ENCODE measurements around the gene TENT5C. TPM values are rescaled to one million over a fixed set of nuclear protein-coding genes. Genes with fewer than 3 reads are reported as not detected.

The TENT5C gene
- total and polyA plus RNA-seq, 2 of the 8 experiments (the other 6 are each of a cell fraction or from before 2014, with no cell fraction given) = 0.38 to 0.99 TPM

DNA sequence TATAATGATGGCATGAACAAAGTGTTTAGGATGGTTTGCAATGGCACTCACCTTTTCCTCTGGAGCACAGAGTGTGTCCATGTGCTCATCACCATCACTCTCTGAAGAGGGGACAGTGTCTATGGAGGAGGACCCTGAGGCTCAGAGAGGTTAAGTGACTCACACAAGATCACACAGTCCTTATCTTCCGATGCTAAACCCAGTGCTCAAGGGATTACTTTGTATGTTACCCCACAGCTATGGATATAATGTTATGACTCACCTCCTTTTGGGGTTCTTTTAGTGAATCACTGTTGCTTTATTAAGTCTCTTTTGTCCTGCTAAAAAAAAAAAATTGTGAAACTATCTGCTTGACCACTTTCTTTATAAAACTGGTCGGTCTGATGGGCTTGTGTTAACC is 67.6 kb downstream of the TENT5C start:
- Histone ChIP-seq H4K8ac (ENCODE audit: extremely low read depth, insufficient read depth, low read length) (no peak overlapping the region), H3K27ac (ENCODE audit: low read depth, low read length) (no peak overlapping the region), H3K79me2 (ENCODE audit: control insufficient read depth in 1 of 2, insufficient read depth in 2 of 2, low read length in 2 of 2) (no peaks in the 10 kb centered on the region), H3K4me1 (replicated peaks in 1 of 4; ENCODE audit: control insufficient read depth in 3 of 4, insufficient read depth in 4 of 4, low read length in 3 of 4) (peaks cover 0 to 2% (median 0%) of the 10 kb centered on the region in 4 experiments; a peak in 3 of 7 replicates), H3K56ac (replicated peaks; ENCODE audit: insufficient read length, low read depth, low read length) (no peak overlapping the region), H3K14ac (ENCODE audit: insufficient read length) (no peak overlapping the region), H3K23ac (ENCODE audit: insufficient read length) (no peak overlapping the region), H3K9ac (replicated peaks in 1 of 4; ENCODE audit: extremely low read depth in 1 of 4, low read depth in 3 of 4, low read length in 3 of 4) (no peak overlapping the region), H2AK5ac (ENCODE audit: low read depth, low read length) (no peak overlapping the region), H4K5ac (ENCODE audit: insufficient read length, low read depth, low read length) (no peak overlapping the region), H3K4ac (replicated peaks; ENCODE audit: insufficient read length, low read depth, low read length) (no peak overlapping the region), H2BK5ac (ENCODE audit: low read depth, low read length) (no peak overlapping the region), H2BK120ac (replicated peaks; ENCODE audit: low read depth, low read length) (no peak overlapping the region), H3K4me3 (ENCODE audit: extremely low read depth in 1 of 4, insufficient read depth in 2 of 4, low read depth in 3 of 4, low read length in 4 of 4) (no peak overlapping the region), H3K23me2 (ENCODE audit: low read depth, low read length) (no peaks in the 10 kb centered on the region), H3K9me3 (ENCODE audit: insufficient read depth in 2 of 2, low read depth in 1 of 2, low read length in 1 of 2) (no peaks in the 10 kb centered on the region), H3K27me3 (replicated peaks in 1 of 4; ENCODE audit: control insufficient read depth in 3 of 4, extremely low read depth in 1 of 4, insufficient read depth in 3 of 4, low read length in 3 of 4) (no peaks in the 10 kb centered on the region), H3K4me2 (ENCODE audit: insufficient read depth in 1 of 2, low read depth in 2 of 2, low read length in 2 of 2) (no peak overlapping the region), H2BK20ac (ENCODE audit: low read length) (no peak overlapping the region), H2BK15ac (ENCODE audit: low read length) (peak overlapping the region; percentile 13; the same call in 1 of the 2 replicates), H4K91ac (replicated peaks; ENCODE audit: insufficient read length, low read length) (no peak overlapping the region), H3K79me1 (ENCODE audit: low read depth, low read length) (no peaks in the 10 kb centered on the region), H2AFZ (ENCODE audit: low read length) (no peak overlapping the region), H3K36me3 (ENCODE audit: control insufficient read depth in 2 of 4, insufficient read depth in 4 of 4, low read length in 3 of 4) (no peaks in the 10 kb centered on the region; a peak in 1 of 8 replicates), H4K20me1 (replicated peaks in 1 of 2; ENCODE audit: control insufficient read depth in 1 of 2, insufficient read depth in 2 of 2, low read length in 2 of 2) (no peaks in the 10 kb centered on the region), H2BK12ac (ENCODE audit: low read depth, low read length) (no peak overlapping the region), H3K18ac (ENCODE audit: extremely low read depth, low read length) (no peak overlapping the region)
- FAIRE-seq (no peak), DNase-seq (ENCODE audit: low read depth in 1 of 2, low spot score in 2 of 2) (no peak)
- ChIA-PET CTCF (ENCODE audit: partially characterized antibody) (interaction anchor here (0.6 to 3.1 kb wide), 8 partner anchors 17 to 138 kb away, joined by 3 to 11 read pairs (median 6); no protein-coding TSS in a partner anchor), POLR2A (ENCODE audit: partially characterized antibody) (no interaction called here)
- 93% methylated on average over 2 of the region's 2 CpGs; no CpG with 5 or more reads in 1 of the 2 experiments for WGBS, 2 experiments (ENCODE audit: extremely low coverage in 1 of 2, insufficient coverage in 1 of 2, insufficient read length in 1 of 2, insufficient replicate concordance in 2 of 2, low coverage in 1 of 2, low lambda C conversion rate in 2 of 2, missing lambda C conversion rate in 1 of 2)
- no peak for TF ChIP-seq SAP30 (IDR thresholded peaks at IDR 0.05; ENCODE audit: insufficient read depth, insufficient replicate concordance, low read length)
- TF ChIP-seq EZH2 (IDR thresholded peaks at IDR 0.05; ENCODE audit: low read depth, low read length, severe bottlenecking) = no peak
- TF ChIP-seq, protein P1, sequence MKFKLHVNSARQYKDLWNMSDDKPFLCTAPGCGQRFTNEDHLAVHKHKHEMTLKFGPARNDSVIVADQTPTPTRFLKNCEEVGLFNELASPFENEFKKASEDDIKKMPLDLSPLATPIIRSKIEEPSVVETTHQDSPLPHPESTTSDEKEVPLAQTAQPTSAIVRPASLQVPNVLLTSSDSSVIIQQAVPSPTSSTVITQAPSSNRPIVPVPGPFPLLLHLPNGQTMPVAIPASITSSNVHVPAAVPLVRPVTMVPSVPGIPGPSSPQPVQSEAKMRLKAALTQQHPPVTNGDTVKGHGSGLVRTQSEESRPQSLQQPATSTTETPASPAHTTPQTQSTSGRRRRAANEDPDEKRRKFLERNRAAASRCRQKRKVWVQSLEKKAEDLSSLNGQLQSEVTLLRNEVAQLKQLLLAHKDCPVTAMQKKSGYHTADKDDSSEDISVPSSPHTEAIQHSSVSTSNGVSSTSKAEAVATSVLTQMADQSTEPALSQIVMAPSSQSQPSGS (IDR thresholded peaks at IDR 0.05; ENCODE audit: low read length) = no peak
- TF ChIP-seq POU5F1 (IDR thresholded peaks at IDR 0.05; ENCODE audit: low read depth, low read length) = no peak
- TF ChIP-seq RAD21 (IDR thresholded peaks at IDR 0.05 in 1 of 2, conservative IDR thresholded peaks at IDR 0.05 in 1 of 2; ENCODE audit: low read depth in 2 of 2, low read length in 2 of 2) = no peak
- no peak for TF ChIP-seq TCF12 (IDR thresholded peaks at IDR 0.05; ENCODE audit: low read depth, low read length)
- no peak for TF ChIP-seq CBX8 (IDR thresholded peaks at IDR 0.05; ENCODE audit: borderline replicate concordance, low read depth, low read length)
- no peak for TF ChIP-seq JUN (IDR thresholded peaks at IDR 0.05; ENCODE audit: low read depth, low read length)
- TF ChIP-seq, protein P2, sequence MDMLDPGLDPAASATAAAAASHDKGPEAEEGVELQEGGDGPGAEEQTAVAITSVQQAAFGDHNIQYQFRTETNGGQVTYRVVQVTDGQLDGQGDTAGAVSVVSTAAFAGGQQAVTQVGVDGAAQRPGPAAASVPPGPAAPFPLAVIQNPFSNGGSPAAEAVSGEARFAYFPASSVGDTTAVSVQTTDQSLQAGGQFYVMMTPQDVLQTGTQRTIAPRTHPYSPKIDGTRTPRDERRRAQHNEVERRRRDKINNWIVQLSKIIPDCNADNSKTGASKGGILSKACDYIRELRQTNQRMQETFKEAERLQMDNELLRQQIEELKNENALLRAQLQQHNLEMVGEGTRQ (IDR thresholded peaks at IDR 0.05; ENCODE audit: low read length) = no peak
- TF ChIP-seq POLR2AphosphoS5 (IDR thresholded peaks at IDR 0.05; ENCODE audit: low read depth, low read length) = no peak
- TF ChIP-seq GABPA (IDR thresholded peaks at IDR 0.05; ENCODE audit: borderline replicate concordance, insufficient read depth, low read length) = no peak
